Adipocyte (in vitro differentiated cells): ENCODE results near the gene MASTL.

ENCODE experiments used
- DNase-seq: peaks from one replicate; pipeline ENCODE4 v3.0.0-alpha.2; 2015; ENCODE audit warnings: low read depth
- H3K27me3 ChIP-seq: replicated peaks from 2 replicates; pipeline ENCODE4 v1.7.0; 2013; ENCODE audit warnings: mild to moderate bottlenecking, low read length, moderate library complexity; ENCODE audit not compliant: control insufficient read depth, insufficient read depth
- H3K36me3 ChIP-seq: 2 replicates; pipeline ENCODE4 v1.7.0; 2013; ENCODE audit warnings: low read length, mild to moderate bottlenecking, moderate library complexity; ENCODE audit not compliant: control insufficient read depth, insufficient read depth, severe bottlenecking
- H3K4me1 ChIP-seq: 2 replicates; pipeline ENCODE4 v1.7.0; 2013; ENCODE audit warnings: mild to moderate bottlenecking, low read length, moderate library complexity; ENCODE audit not compliant: control insufficient read depth, insufficient read depth
- H3K4me3 ChIP-seq: 2 replicates; pipeline ENCODE4 v1.7.0; 2013; ENCODE audit warnings: mild to moderate bottlenecking, low read length, moderate library complexity
- H3K9ac ChIP-seq: 2 replicates; pipeline ENCODE4 v1.7.0; 2013; ENCODE audit warnings: mild to moderate bottlenecking, low read length, moderate library complexity
- H3K9me3 ChIP-seq: 2 replicates; pipeline ENCODE4 v1.7.0; 2013; ENCODE audit warnings: mild to moderate bottlenecking, low read length, moderate library complexity; ENCODE audit not compliant: control insufficient read depth

MASTL gene

DNA sequence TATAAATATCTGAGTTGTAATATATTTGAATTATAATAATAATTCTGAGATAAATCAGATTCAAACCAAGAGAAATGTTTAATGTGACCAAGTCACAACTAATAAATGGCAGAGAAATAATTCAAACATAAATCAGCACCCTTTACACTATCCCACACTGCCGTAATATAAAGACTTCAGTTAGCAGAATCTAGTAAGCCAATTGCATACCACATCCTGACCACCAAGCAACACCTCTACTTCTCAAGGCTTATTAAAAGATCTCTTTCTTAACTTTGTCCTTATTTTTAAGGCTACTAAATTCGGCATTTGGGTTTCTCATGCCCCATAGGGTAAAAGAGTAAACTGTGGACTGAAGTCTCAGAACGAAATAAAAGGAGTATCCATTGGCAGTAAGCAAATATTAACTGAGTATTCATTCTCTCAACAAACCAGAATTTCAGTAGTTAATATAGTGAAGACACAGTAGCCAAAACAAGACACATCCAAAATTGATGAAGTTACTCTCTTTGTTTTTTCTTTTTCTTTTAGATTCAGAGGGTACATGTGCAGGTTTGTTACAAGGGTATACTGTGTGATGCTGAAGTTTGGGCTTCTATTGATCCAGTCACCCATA is 70.6 kb downstream of the MASTL start:
- Histone ChIP-seq H3K27me3 (no peaks in the 10 kb centered on the region), H3K9me3 (no peaks in the 10 kb centered on the region), H3K4me3 (no peak overlapping the region), H3K9ac (no peak overlapping the region), H3K36me3 (peaks cover 36% of the 10 kb centered on the region), H3K4me1 (no peaks in the 10 kb centered on the region)
- DNase-seq, result no peak

GRCh38 chr10:27230022-27230421 is 74.9 kb downstream of the MASTL start:
- H3K36me3 ChIP-seq, result peaks cover 27% of the 10 kb centered on the region
- no peak for DNase-seq
- no peaks in the 10 kb centered on the region for H3K9me3 ChIP-seq
- no peak overlapping the region for H3K9ac ChIP-seq
- no peaks in the 10 kb centered on the region for H3K4me1 ChIP-seq
- no peaks in the 10 kb centered on the region for H3K27me3 ChIP-seq
- H3K4me3 ChIP-seq, result no peak overlapping the region

- Histone ChIP-seq H3K36me3 (peaks cover 18% of the 10 kb centered on the region), H3K9ac (no peak overlapping the region), H3K27me3 (no peaks in the 10 kb centered on the region), H3K4me3 (no peak overlapping the region), H3K4me1 (peaks cover 6% of the 10 kb centered on the region), H3K9me3 (no peaks in the 10 kb centered on the region)
- no peak for DNase-seq
Measured at GRCh38 chr10:27235706-27236105, 80.6 kb downstream of the MASTL start.
